PFSK-1 (cell line): ENCODE results near the gene RAP2C.

ENCODE experiments used
- FOXP2 ChIP-seq: optimal IDR thresholded peaks from 2 replicates; pipeline ENCODE3; 2011; ENCODE audit warnings: borderline replicate concordance, control low read depth, inconsistent platforms; ENCODE audit not compliant: insufficient read depth; ENCODE audit errors: extremely low read length, extremely low read depth
- POLR2AphosphoS5 ChIP-seq: IDR thresholded peaks from 2 replicates; pipeline ENCODE4 v1.6.1; 2012; ENCODE audit warnings: low read depth, mild to moderate bottlenecking, control low read depth, low read length, moderate library complexity
- SIN3A ChIP-seq: IDR thresholded peaks from 2 replicates; pipeline ENCODE4 v1.6.1; 2012; ENCODE audit warnings: mild to moderate bottlenecking, low read length, moderate library complexity, borderline replicate concordance; ENCODE audit not compliant: insufficient read depth
- TAF1 ChIP-seq: IDR thresholded peaks from 2 replicates; pipeline ENCODE4 v1.6.1; 2012; ENCODE audit warnings: low read length, control low read depth, borderline replicate concordance; ENCODE audit not compliant: insufficient read depth
- TF ChIP-seq, protein P1 (sequence below), 2 experiments: IDR thresholded peaks; 2 replicates each; pipeline versions ENCODE4 v1.6.1 to v1.8.0; 2011 to 2012; ENCODE audit warnings: low read depth in 2 of 2, low read length in 2 of 2, control low read depth in 1 of 2, inconsistent platforms in 1 of 2, mild to moderate bottlenecking in 1 of 2, moderate library complexity in 1 of 2; ENCODE audit not compliant: insufficient read depth in 1 of 2

Gene RAP2C

GRCh38 chrX:132200976-132201375, 18.3 kb downstream of the RAP2C start:
- TF ChIP-seq TAF1 (no peak), POLR2AphosphoS5 (no peak), SIN3A (no peak), FOXP2 (no peak)
- TF ChIP-seq, protein P1, sequence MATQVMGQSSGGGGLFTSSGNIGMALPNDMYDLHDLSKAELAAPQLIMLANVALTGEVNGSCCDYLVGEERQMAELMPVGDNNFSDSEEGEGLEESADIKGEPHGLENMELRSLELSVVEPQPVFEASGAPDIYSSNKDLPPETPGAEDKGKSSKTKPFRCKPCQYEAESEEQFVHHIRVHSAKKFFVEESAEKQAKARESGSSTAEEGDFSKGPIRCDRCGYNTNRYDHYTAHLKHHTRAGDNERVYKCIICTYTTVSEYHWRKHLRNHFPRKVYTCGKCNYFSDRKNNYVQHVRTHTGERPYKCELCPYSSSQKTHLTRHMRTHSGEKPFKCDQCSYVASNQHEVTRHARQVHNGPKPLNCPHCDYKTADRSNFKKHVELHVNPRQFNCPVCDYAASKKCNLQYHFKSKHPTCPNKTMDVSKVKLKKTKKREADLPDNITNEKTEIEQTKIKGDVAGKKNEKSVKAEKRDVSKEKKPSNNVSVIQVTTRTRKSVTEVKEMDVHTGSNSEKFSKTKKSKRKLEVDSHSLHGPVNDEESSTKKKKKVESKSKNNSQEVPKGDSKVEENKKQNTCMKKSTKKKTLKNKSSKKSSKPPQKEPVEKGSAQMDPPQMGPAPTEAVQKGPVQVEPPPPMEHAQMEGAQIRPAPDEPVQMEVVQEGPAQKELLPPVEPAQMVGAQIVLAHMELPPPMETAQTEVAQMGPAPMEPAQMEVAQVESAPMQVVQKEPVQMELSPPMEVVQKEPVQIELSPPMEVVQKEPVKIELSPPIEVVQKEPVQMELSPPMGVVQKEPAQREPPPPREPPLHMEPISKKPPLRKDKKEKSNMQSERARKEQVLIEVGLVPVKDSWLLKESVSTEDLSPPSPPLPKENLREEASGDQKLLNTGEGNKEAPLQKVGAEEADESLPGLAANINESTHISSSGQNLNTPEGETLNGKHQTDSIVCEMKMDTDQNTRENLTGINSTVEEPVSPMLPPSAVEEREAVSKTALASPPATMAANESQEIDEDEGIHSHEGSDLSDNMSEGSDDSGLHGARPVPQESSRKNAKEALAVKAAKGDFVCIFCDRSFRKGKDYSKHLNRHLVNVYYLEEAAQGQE (IDR thresholded peaks at IDR 0.05; ENCODE audit: insufficient read depth in 1 of 2, low read depth in 2 of 2, low read length in 2 of 2), result no peak

DNA sequence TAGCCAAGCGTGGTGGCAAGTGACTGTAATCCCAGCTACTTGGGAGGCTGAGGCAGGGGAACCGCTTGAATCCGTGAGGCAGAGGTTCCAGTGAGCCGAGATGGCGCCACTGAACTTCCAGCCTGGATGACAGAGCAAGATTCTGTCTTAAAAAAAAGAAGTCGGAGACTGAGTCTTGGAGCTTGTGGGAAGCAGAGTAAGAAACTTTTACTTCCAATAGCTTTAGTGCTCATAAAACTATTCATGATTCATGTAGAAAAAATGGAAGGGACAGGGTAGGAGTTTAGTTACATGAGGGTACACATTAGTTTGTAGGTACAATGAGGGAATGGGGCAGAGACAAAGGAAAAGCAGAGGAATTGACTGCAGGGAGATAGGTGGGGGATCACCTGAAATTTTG, 19.3 kb downstream of the RAP2C start:
- TF ChIP-seq, protein P1 (IDR thresholded peaks at IDR 0.05; ENCODE audit: insufficient read depth in 1 of 2, low read depth in 2 of 2, low read length in 2 of 2), result no peak
- no peak for TF ChIP-seq TAF1
- TF ChIP-seq FOXP2, result no peak
- no peak for TF ChIP-seq SIN3A
- TF ChIP-seq POLR2AphosphoS5, result no peak

DNA sequence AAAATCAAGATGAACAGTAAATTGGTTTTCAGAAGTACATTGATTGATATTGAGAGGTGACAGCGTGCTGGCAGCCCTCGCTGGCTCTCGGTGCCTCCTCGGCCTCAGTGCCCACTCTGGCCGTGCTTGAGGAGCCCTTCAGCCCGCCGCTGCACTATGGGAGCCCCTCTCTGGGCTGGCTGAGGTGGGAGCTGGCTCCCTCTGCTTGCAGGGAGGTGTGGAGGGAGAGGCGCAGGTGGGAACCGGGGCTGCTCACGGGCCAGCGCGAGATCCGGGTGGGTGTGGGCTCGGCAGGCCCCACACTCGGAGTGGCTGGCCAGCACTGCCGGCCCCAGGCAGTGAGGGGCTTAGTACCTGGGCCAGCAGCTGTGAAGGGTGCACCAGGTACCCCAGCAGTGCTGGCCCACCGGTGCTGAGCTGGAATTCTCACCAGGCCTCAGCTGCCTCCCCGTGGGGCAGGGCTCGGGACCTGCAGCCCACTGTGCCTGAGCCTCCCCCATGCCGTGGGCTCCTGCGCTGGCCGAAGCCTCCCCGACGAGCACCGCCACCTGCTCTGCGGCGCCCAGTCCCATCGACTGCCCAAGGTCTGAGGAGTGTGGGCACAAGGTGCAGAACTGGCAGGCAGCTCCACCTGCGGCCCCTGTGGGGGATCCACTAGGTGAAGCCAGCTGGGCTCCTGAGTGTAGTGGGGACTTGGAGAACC, 25.2 kb downstream of the RAP2C start:
- TF ChIP-seq POLR2AphosphoS5 (no peak), SIN3A (no peak), TAF1 (no peak), FOXP2 (no peak)
- TF ChIP-seq, protein P1 (IDR thresholded peaks at IDR 0.05; ENCODE audit: insufficient read depth in 1 of 2, low read depth in 2 of 2, low read length in 2 of 2), result no peak

- no peak for TF ChIP-seq SIN3A
Observed at GRCh38 chrX:132191938-132192337, 27.3 kb downstream of the RAP2C start.

GRCh38 chrX:132188175-132188574, 31.1 kb downstream of the RAP2C start:
- TF ChIP-seq TAF1 (no peak), POLR2AphosphoS5 (no peak), FOXP2 (no peak), SIN3A (no peak)
- TF ChIP-seq, protein P1 (IDR thresholded peaks at IDR 0.05; ENCODE audit: insufficient read depth in 1 of 2, low read depth in 2 of 2, low read length in 2 of 2), result no peak
